Hepatocyte (in vitro differentiated cells): ENCODE results near the gene C11orf24.

Experiments
- EZH2phosphoT487 ChIP-seq: fragments of 200-600 bp; sonication (generic); IDR thresholded peaks from one replicate; pipeline ENCODE4 v1.6.1; 2018; ENCODE audit warnings: antibody characterized with exemption, mild to moderate bottlenecking, low read depth, moderate library complexity; ENCODE audit not compliant: unreplicated experiment, severe bottlenecking
- TF ChIP-seq, protein P1 (sequence below): fragments of 200-600 bp; sonication (generic); IDR thresholded peaks from 2 replicates; pipeline ENCODE4 v1.5.1; 2016; ENCODE audit warnings: antibody characterized with exemption, mild to moderate bottlenecking; ENCODE audit not compliant: poor library complexity

DNA sequence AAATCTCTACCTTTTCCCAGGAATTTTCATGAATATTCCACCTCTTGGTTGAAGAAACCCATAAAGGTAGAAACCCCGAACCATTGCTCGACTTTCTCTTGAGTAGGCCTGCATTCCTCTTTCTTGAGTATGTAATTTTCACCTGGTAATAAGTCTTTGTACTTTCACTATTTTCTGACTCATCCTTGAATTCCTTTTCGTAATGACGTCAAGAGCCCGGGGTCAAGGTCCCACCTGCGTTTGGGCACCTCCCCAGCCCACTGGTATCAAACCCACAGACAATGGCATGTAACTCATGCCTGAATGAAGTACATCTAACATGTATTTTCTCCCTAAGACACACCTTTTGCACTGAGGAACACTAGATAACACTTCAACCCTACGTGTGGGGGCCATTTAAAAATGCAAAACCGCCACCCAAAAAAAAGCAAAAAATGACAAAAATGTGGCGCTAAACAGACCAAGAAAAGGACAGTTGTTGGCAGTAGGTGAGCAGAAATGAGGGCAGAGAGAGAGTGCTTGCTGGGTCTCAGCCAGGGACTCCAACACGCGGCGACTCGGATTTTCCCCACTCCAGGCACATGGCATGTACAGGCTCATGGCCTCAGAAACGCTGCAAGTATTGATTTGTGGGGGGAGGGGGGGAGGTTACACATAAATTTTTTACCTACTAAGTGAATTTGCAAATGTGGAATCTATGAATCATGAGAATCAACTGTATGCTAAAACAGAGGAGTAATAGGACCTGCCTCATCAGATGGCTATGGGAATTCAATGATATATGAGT is 4.1 kb upstream of the C11orf24 start:
- TF ChIP-seq, protein P1, sequence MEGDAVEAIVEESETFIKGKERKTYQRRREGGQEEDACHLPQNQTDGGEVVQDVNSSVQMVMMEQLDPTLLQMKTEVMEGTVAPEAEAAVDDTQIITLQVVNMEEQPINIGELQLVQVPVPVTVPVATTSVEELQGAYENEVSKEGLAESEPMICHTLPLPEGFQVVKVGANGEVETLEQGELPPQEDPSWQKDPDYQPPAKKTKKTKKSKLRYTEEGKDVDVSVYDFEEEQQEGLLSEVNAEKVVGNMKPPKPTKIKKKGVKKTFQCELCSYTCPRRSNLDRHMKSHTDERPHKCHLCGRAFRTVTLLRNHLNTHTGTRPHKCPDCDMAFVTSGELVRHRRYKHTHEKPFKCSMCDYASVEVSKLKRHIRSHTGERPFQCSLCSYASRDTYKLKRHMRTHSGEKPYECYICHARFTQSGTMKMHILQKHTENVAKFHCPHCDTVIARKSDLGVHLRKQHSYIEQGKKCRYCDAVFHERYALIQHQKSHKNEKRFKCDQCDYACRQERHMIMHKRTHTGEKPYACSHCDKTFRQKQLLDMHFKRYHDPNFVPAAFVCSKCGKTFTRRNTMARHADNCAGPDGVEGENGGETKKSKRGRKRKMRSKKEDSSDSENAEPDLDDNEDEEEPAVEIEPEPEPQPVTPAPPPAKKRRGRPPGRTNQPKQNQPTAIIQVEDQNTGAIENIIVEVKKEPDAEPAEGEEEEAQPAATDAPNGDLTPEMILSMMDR: no peak
- no peak for TF ChIP-seq EZH2phosphoT487
